Stimulated activated CD4-positive, alpha-beta T cell treated with anti-CD3 and anti-CD28 coated beads, TNF-alpha, amount 100 ng/mL, for 4 hours (primary cell): ENCODE data around the gene ANKLE1.

Experiments
- DNase-seq, 3 experiments: peaks; one replicate each; pipeline ENCODE4 v3.0.0-alpha.2; 2020; ENCODE audit warnings: low read depth in 3 of 3

Gene ANKLE1, protein sequence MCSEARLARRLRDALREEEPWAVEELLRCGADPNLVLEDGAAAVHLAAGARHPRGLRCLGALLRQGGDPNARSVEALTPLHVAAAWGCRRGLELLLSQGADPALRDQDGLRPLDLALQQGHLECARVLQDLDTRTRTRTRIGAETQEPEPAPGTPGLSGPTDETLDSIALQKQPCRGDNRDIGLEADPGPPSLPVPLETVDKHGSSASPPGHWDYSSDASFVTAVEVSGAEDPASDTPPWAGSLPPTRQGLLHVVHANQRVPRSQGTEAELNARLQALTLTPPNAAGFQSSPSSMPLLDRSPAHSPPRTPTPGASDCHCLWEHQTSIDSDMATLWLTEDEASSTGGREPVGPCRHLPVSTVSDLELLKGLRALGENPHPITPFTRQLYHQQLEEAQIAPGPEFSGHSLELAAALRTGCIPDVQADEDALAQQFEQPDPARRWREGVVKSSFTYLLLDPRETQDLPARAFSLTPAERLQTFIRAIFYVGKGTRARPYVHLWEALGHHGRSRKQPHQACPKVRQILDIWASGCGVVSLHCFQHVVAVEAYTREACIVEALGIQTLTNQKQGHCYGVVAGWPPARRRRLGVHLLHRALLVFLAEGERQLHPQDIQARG

DNA sequence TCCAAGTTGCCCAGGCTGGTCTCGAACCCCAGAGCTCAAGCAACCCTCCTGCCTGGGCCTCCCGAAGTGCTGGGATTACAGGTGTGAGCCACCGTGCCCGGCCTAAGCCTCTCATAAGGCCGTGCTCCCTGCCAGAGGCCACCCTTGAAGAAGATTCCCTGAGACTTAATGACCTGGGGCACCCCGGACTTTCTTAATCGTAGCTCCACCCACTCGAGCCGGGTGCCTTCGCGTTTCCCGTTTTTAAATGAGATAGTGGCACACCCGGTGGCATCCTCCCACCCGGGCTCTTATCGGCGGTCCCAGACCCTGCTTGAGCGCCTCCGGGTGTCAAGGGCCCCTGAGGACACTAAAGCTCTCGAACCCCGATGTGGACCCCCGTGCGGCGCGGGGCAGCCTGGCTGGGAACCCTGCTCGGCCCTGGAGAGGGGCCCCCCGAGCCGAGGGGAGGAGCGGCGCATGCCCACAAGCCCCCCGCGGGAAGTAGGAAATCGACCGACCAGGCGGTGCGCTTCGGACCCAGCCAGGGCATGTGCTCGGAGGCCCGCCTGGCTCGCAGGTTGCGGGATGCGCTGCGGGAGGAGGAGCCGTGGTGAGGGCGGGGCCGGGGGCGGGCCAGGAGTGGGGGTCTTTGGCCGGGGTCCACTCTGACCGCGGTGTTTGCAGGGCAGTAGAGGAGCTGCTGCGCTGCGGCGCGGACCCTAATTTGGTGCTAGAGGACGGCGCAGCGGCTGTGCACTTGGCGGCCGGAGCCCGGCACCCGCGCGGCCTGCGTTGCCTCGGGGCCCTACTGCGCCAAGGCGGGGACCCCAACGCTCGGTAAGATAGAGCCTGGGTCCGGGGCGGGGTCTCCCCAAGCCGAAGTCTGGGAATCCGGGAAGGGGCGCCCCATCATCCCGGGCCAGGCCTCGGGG is at the start of gene ANKLE1:
TSS of gene ANKLE1 (plus strand) at position 511 of the 914 bp plus-strand sequence. CDS start at position 531, 20 bp downstream.
- peak in 1 of 3 experiments; percentile 29 for DNase-seq

DNA sequence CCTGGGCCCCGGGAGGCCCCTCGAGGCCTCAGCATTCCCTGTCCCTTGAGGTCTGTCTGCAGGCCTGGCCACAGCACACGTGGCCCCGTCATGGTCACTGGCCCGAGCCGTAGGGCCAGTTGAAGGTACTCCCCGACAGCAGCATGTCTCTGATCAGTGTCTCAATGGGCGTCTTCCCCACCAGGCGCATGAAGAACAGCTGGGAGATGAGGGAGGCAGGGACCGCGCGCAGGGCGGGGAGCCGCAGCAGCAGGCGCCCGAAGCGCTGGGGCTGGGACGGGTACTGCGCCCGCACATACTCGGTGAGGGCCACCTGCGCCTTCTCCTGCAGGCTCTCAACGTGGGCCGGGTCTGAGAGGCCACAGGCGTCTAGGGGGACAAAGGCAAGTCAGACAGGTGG is 49.4 kb upstream of the ANKLE1 start:
- no peak for DNase-seq

DNA sequence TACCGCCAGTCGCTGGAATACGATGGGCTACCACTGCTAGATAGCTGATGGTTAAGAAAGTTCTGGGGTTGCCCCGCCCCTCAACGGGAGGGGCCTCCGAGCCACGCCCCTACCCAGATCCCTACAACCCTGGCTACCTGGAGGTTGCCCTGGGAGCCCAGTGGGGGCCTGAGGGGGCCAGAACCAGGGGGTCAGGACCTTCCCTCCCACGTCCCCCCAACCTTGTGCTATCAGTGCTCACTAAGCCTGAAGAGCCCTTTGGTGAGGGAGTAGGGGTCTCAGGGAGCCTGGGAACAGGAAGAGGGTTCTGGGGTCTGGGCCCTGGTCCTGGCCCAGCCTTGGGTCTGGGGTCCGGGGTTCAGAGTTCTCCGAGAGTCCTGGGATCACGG is 46.8 kb upstream of the ANKLE1 start:
- DNase-seq, result peak; percentile 38 to 48 (median 45)

DNA sequence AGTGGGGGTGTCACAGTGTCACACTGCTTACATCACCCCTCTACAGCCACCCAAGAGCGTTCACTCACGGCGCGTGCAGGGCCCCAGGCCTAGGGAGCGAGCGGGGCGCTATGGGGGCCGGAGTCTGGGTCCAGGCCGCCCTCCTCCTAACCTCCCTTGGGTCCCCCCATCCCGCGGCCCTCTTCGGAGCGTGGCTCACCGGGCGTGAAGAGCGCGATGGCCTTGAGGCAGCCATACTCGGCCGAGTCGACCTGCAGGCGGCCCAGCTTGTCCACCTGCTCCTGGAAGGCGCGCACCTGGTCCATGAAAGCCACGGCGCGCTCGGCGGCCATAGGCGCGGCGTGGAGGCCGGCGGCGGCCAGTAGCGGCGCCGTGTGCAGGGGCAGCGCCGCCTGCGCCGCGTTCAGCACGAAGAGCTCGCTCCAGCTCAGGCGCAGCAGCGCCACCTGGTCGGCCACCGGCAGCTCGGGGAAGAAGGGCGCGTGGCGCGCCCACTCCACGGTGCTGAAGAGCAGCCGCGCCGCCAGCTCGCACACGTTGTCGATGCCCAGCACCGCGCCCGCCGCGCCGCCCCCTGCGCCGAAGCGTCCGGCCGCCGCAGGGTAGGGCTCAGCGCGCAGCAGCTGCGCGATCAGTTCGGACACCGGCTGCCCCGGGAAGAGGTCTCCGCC is 46.3 kb upstream of the ANKLE1 start:
- DNase-seq, result peak; percentile 56 to 61 (median 59)

DNA sequence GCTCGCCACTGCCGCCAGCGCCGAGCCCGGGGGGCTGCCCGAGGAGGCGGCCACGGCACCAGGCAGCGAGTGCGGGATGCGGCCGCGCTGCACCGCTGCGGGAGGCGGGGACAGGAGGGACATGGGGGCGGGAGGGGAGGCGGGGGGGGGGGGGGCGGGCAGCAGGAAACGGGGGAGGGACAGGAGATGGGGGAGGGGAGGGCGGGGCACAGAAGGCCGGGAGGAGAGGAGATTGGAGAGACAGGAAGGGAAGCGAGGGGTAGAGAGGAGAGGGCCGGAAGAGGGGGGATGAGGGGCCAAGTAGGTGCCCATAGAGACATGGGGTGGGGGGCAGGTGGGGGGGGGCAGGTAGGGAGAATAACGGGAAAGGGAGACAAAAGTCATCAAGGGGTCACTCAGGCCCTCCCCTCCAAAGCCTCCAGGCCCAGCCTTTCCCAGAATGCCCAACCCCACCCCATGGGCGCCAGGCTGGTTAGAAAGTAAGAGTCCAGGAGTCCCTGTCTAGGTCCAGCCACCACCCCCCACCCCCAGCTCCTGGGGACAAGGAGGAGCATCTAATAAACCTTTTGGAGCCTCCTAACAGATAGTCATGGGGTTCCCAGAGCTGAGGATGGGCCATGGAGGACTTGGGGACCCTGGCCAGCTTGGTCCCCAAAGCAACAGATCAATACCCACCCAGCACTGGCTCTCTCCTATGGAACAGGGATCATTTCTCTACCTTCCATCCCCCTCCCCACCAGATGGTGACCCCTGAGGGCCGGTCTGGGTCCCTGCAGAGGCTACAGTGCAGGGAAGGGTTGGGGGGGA is 45.5 kb upstream of the ANKLE1 start:
- no peak for DNase-seq

DNA sequence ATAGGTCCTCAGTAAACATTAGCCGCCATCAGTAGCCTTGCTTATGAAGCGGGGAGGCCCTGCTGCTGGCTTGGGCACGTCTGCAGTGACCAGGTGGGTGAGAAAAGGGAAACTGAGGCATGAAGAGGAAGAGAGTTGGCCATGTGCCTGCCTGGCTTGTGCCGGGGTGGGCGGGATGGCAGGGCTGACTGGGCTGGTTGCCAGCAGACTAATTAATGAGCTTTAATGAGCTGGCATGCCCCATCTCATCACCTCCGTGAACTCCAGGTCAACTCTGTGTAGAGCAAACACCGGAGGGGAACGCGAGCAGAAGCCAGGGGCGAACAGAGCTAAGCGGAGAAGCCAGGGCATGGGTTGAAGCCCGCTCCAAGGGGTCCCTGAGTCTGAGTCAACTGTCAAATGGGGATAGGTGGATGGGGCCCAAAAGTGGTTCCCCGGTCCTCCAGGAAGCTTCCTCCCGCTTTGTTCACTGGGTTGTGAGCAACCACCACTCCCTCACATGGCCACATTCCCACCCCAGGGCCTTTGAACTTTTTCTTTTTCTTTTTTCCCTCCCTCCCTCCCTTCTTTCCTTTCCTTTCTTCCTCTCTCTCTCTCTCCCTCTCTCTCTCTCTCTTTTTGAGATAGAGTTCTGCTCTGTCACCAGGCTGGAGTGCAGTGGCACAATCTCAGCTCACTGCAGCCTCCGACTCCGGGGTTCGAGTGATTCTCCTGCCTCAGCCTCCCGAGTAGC is 44.7 kb upstream of the ANKLE1 start:
- DNase-seq, result no peak

DNA sequence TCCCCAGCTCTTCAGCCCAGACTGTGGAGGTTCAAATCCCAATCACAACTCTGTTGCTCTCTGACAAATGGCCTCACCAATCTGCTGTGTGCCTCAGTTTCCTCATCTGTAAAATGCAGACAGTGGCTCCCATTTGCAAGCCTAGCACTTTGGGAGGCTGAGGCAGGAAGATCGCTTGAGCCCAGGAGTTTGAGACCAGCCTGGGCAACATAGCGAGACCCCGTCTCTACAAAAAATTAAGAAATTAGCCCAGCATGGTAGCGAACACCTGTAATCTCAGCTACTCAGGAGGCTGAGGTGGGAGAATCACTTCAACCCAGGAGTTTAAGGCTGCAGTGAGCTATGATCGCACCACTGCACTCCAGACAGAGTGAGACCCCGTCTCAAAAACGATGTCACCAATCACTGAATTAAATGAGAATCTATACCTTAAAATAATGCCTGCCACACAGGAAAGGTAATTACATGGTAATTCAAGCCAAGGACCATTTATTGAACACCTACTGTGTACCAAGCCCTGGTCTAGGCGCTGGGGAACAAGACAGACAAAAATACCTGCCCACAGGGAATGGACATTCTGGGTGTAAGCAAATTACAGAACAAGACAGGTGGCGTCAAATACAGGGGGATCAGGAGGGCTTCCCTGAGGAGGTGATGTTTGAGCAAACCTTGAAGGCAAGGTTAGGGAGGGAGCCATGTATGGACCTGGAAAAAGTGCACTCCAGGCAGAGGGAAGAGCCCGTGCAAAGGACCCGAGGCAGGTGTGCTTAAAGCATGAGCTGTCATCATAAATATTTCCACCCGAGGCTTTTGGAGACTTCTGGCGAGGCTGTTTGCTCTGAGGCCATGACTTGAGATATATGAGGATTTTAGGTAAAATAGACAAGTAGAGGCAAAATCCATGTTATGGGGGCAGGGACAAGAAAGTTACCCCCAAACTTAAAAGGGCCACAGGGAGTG is 43.7 kb upstream of the ANKLE1 start:
- DNase-seq, result no peak

DNA sequence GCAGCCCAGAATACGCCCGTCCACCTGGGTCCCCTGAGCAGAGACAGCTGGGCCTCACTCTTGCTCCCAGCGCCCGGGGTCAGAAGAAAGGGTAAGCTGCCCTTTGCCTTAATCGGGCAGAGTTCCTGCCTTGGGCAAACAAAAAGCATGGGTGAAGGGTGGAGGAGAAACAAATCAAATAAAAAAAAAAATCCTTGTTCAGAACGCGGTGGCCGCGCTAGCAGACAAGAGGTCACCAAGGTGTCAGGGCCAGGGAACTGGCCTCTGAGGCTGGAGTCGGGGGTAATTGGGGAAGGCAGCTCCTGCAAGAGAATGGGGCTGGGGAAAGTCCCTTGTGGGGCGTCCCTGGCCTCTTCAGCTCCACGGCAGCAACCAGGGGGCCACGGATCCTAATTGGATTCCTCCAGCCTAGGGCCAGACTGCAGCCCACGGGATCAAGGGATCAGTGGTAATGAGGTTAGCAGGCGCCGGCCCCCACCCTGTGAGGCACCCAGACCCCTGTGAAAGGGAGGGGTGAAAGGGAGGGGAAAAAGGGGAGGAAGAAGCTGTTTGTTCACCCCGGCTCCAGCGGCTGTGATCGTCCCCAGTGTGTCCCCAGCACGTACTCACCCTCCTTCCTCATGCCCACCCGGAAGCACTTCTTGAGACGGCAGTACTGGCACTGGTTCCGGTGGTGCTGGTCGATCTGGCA is 41.5 kb upstream of the ANKLE1 start:
- no peak for DNase-seq

DNA sequence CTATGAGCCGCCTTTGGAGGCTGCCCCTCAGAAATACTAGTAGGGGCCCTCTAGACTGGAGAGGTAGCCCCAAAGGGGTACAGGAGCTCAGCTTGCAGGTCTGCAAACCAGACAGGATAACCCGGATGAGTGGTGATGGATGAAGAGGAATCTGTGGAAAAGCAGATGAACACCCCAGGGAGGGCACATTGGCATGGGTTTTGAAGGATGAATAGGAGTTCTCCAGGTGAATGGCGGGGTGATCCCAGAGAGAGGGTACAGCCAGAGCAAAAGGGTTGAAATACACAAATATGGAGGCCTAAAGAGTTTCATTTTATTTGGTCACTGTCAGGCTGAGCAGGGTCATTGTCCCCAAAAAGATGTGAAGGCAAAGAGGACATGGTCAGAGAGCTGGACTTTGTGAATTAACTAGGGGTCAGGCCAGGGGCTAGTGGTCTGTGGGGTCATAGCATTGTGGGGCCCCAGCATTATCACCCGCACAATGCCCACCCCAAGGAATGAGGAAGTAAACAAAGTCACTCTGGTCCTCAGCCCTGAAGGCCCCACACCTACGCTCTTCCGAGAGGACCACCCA is 40.8 kb upstream of the ANKLE1 start:
- no peak for DNase-seq

DNA sequence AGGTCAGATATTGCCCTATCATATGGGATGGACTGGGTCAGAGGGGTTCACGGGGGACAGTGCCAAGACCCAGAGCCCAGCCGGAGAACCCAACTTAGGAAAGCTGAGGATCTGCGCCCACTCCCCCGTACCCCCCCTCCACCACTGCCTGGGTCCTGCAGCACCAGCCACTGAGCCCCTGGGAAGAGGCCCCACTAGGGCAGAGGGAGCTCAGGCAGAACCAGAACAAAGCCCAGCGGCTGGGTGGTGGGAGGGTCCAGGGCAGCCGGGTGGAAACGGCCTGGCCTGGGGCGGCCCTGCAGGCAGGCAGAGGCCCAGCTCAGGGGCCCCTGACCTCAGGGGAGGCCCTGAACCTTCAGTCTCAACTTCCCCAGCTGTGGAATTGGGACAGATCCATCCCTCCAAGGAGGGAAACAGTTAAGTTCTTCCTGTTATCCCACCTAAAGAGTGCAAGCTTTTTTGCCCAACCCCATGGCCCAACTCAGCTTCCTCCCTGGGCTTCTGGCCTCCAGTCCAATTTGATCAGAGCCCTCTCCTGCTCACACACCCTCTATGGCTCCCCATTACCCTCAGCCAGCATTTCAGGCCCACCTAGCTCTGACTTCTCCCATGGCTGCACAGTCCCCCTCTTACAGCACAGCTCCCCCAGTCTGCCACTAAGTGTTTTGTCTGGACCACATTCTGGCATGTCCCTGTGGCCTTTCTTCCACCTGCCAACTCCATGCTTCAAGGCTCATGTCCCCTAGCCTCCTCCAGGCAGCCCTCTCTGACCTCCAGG is 39.1 kb upstream of the ANKLE1 start:
- no peak for DNase-seq

DNA sequence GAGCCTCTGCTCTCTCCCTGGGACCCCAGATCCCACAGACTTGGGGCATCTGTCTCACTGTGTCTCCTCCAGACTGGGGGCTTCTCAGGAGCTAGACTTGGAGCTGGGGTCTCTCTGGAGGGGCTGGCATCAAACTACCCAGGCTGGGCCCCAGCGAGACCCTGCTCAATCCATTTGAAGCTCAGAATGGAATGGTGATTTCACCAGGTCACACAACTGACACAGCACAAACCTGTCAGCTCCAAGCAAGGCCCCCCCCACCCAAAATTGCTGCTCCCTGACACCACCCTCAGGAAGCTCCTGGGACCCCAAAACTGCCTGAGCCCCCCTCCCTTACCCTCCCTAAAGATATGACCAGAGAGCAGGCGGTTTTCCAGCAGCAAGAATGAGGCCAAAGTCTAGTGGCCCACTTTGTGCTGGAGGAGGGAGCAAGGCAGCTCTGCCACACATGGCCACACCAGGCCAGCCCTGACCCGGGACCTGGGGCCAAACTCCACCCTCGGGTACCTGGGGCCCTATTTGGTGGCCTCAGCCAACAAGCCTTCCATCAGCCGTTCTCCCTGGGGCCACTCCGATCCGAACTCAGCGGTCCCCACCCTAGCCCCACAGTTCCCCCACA is 38.4 kb upstream of the ANKLE1 start:
- no peak for DNase-seq

DNA sequence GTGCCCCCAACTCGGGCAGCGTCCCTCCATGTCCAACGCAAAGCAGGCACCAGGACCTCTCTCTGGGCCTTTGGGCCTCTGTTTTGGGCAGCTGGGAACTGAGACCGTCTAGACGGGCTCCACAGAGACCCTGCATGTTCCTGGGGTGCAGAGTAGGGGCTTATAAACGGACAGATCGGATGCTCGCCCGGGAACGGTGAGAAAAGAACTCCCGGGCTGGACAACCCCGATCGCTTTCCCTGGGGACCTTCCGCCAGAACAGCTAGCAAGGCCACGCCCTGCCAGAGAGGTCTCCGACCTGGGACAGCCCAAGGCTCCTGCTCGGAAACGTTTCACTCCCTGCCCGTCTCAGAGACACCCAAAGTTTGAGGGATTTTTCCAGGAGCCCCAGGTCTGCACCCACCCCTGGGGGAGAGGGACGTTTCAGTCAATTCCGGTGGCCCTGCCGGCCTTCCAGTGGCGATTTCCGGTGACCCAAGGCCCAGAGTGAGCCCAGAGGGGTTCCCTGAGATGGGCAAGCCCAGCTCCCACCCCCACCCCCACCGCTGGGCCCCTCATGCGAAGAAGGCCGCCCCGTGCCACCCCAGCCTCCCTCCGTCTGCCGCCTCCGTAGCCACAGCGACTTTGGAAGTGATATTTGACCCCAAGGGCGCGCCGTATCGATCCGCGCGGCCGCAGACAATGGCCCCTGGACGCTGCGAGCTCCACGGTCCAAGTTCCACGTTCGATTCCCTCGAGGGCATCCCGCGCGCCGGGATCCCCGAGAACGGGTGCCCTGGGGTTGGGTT is 37.7 kb upstream of the ANKLE1 start:
- DNase-seq, result no peak

DNA sequence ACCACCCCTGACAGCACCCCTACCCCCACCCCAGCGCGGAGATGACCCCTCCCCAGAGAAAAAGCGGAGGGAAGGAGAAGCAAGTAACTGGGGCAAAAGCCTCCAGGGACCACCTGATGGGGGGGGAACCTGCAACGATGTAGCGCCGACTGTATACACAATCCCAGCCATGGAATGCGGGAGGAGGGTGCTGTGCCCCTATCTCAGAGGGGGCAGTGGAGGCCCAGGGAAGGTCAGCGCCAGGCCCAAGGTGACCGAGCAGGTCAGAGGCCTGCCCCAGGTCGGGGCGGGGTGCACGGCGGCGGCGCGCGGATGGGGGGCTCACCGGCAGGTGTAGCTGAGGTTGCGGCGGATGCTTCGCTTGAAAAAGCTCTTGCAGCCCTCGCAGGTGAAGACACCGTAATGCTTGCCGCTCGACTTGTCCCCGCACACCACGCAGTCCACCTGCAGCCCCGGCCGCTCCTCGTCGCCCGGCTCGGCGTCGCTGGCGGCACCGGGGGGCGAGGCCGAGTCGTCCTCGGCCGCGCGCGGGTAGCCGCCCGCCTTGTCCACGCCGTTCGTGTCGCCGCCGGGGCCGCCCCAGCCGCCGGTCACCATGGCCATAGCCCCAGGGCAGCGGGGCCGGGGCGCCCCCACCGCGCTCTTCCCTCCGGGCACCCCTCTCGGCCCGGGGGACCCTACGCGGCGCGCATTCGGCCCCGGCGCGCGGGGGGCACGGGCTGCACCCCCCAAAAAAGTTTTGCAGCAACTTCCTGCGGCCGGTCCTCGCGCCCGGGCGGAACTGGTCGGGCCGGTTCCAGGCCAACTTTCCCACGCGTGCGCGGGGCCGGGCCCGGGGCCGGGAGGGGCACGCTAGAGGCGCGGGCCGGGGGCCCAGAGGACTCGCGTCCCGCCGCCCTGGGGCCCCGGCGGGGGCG is 36.8 kb upstream of the ANKLE1 start:
- DNase-seq, result no peak

DNA sequence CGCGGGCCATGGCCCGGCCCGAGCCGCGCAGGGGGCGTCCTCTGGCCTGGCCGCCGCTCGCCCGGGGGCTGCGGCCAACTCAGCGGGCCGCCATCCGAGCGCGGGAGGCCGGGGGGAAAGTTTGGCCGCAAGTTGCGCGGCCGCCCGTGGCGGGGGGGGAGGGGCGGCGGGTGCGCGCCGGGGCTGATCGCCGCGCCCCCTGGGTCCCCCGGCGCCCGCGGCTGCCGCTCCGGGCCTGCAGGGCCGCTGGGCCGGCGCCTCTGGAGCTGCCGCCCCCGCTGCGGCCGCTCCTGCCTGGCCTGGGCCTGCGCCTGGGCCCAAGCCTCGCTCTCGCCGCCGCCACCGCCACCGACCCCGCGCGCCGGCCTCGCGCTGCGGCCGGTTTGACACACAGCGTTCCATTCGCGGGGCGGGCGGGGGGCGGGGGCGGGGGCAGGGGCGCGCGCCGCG is 36.1 kb upstream of the ANKLE1 start, which contains the start of gene NR2F6:
TSS of gene NR2F6 (minus strand) at position 385 of the 450 bp plus-strand sequence. CDS start 699 bp downstream, outside the sequence.
- no peak for DNase-seq
